Anterior cingulate cortex (tissue), 58 donors: ENCODE data around the gene RASAL1.

Experiments
- DNase-seq, 58 donors: peaks; one replicate each; lab custom pipeline; 2025; lab: John Stamatoyannopoulos, UW

RASAL1 gene

GRCh38 chr12:113063396-113064350 lies 71.9 kb downstream of the RASAL1 start:
- DNase-seq = no peak

- no peak for DNase-seq
These were observed 72.8 kb downstream of the RASAL1 start for GRCh38 chr12:113062502-113063395.

- DNase-seq = peak in 3 of 58 donors; percentile 4 to 30 (median 4)
These were observed 74.4 kb downstream of the RASAL1 start for GRCh38 chr12:113061061-113061694.

- DNase-seq = no peak
These were observed 75.1 kb downstream of the RASAL1 start for GRCh38 chr12:113060336-113060960.

- DNase-seq = no peak
These were observed 76.4 kb downstream of the RASAL1 start for GRCh38 chr12:113059071-113059595.

- DNase-seq = no peak
These were observed 77.0 kb downstream of the RASAL1 start for GRCh38 chr12:113058553-113058952.

GRCh38 chr12:113057565-113058485 lies 77.7 kb downstream of the RASAL1 start:
- DNase-seq = peak in 2 of 58 donors; percentile 50 to 52

GRCh38 chr12:113056631-113057488 lies 78.7 kb downstream of the RASAL1 start, which contains the start of gene DTX1:
DTX1 (plus strand) TSS chr12:113056730; CDS start chr12:113058193, 1,463 bp downstream.
- DNase-seq = peak in 40 of 58 donors; percentile 9 to 71 (median 37)

GRCh38 chr12:113056381-113056630 lies 79.3 kb downstream of the RASAL1 start:
- no peak for DNase-seq

GRCh38 chr12:113055594-113056380 lies 79.8 kb downstream of the RASAL1 start:
- no peak for DNase-seq

- no peak for DNase-seq
These were observed 80.5 kb downstream of the RASAL1 start for GRCh38 chr12:113054948-113055486.

GRCh38 chr12:113052326-113052725 lies 83.2 kb downstream of the RASAL1 start:
- no peak for DNase-seq

GRCh38 chr12:113051759-113052158 lies 83.8 kb downstream of the RASAL1 start:
- no peak for DNase-seq

- no peak for DNase-seq
These were observed 84.8 kb downstream of the RASAL1 start for GRCh38 chr12:113050795-113051194.

- DNase-seq = no peak
These were observed 85.4 kb downstream of the RASAL1 start for GRCh38 chr12:113049976-113050742.
